ENCODE measurements around the gene KCNJ14.

Gene KCNJ14

GRCh38 chr19:48489608-48490216, 34.3 kb downstream of the KCNJ14 start:
- DNase-seq, result peak; percentile 51

GRCh38 chr19:48490981-48491792, 35.8 kb downstream of the KCNJ14 start:
- peak; percentile 43 for DNase-seq

- no peak for DNase-seq
Measured at GRCh38 chr19:48491793-48492123, 36.4 kb downstream of the KCNJ14 start.

GRCh38 chr19:48492925-48493717, 37.7 kb downstream of the KCNJ14 start:
- DNase-seq, result peak; percentile 82

GRCh38 chr19:48493718-48494401, 38.5 kb downstream of the KCNJ14 start:
- DNase-seq, result no peak

- DNase-seq, result no peak
Measured at GRCh38 chr19:48495396-48495795, 40.0 kb downstream of the KCNJ14 start.

- DNase-seq, result no peak
Measured at GRCh38 chr19:48496959-48497727, 41.8 kb downstream of the KCNJ14 start.

GRCh38 chr19:48497728-48498594, 42.6 kb downstream of the KCNJ14 start:
- no peak for DNase-seq

GRCh38 chr19:48498595-48499311, 43.4 kb downstream of the KCNJ14 start:
- DNase-seq, result no peak

GRCh38 chr19:48499316-48500090, 44.1 kb downstream of the KCNJ14 start:
- DNase-seq, result no peak

GRCh38 chr19:48500830-48501493, 45.6 kb downstream of the KCNJ14 start:
- DNase-seq, result no peak

- DNase-seq, result no peak
Measured at GRCh38 chr19:48501494-48502349, 46.3 kb downstream of the KCNJ14 start.

GRCh38 chr19:48502350-48503018, 47.1 kb downstream of the KCNJ14 start:
- peak; percentile 35 for DNase-seq

- DNase-seq, result no peak
Measured at GRCh38 chr19:48506138-48506733, 50.9 kb downstream of the KCNJ14 start.

GRCh38 chr19:48507911-48508439, 52.6 kb downstream of the KCNJ14 start:
- DNase-seq, result no peak

GRCh38 chr19:48508729-48509411, 53.5 kb downstream of the KCNJ14 start:
- DNase-seq, result no peak

Measured in activated gamma-delta T cell (primary cell).